NCI-H2107 treated with DMSO at 0.1 percent for 48 hours (cell line): ENCODE measurements around the gene SMIM1.
"Not testable (repeated sequence)": the region's sequence is repeated elsewhere in the genome, so short reads cannot be mapped to it uniquely, and the experiment has no call there.

Source experiments
- DNase-seq: peaks from one replicate; lab custom pipeline; 2025; ENCODE audit not compliant: unreplicated experiment; lab: John Stamatoyannopoulos, UW

The SMIM1 gene

DNA sequence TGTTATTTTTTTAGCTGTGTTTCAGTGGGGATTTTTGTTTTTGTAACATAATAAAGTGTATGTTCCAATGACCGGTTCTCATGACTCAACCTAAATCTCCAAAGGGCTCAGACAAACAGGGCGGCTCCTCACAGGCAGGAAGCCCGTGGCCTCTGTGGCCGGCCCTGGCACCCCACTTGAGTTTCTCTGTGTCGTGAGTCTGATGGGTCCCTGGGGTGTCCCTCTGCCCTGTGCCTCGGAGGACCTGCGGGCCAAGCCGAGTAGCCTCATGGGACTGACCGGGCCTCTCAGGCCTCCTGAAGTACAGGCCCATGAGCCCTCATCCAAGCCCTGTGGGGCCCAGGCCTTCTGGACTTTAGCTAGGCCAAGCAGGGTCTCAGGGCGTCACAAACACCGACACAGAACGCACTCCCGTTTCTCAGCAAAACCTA, 36.4 kb upstream of the SMIM1 start:
- no peak for DNase-seq

DNA sequence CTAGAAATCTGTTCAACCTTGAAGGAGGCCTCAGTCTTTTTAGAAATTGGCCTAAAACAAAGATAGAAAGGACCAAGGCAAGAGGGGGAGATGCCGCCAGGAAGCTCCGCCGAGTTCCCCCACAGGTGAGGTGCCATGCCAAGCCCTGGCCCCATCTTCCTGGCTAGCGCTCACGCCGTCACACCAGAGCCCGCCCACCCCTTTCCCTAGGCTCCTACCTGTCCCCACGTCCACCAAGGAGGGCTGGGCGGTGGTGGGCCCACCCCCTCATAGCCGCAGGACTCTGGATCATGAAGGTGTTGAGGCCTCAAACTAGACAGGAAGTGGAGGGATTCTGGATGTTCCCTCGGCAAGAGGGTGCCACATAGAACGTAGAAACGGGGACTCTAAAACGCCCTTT, 35.8 kb upstream of the SMIM1 start:
- DNase-seq, result no peak

DNA sequence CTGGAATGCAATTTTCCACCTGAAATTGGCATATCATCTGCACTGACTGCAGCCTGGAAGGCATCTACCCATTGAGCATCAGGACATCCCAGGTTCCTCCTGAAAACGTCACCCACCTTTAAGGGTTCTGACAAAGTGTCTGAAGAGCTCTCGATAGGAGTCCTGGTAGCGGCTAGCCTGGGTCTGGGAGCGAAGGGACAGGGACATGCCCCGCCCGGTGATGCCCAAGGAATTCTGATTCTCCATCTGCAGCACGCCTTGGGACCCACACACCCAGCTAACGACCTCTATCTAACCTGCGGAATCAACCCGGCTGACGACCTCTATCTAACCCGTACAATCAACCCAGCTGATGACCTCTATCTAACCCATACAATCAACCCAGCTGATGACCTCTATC, 33.6 kb upstream of the SMIM1 start:
- DNase-seq, result no peak

DNA sequence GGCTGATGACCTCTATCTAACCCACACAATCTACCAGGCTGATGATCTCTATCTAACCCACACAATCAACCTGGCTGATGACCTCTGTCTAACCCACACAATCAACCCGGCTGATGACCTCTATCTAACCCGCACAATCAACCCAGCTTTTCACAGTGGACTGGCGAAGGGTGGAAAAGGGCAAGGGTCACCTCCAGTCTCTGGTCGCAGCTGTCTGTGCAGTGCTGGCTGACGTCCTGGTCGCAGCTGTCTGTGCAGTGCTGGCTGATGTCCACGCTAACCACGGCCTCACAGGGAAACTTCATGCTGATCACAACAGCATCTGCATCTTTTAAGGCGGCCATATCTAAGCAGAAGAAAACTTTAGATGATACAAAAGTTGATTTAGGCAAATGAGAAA, 32.5 kb upstream of the SMIM1 start:
- DNase-seq, result no peak

DNA sequence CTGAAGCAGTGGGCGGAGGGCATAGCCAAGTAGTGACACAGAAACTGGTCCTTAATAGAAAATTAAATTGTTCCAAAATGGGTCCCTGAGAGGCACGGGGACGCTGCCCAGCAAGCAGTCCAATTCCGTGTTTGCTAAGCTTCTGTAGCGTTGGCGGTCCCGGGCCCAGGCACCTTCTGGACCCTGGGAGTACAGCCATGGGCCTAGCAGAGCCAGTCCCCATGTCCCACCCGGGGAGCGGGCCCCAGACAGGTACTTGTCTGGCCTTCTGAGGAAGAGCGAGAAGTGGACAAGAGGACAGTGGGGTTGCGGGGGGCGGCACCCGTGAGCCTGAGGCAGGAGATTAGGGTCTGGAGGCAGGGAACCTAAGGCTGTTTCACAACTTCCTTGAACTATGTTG, 31.8 kb upstream of the SMIM1 start:
- no peak for DNase-seq

DNA sequence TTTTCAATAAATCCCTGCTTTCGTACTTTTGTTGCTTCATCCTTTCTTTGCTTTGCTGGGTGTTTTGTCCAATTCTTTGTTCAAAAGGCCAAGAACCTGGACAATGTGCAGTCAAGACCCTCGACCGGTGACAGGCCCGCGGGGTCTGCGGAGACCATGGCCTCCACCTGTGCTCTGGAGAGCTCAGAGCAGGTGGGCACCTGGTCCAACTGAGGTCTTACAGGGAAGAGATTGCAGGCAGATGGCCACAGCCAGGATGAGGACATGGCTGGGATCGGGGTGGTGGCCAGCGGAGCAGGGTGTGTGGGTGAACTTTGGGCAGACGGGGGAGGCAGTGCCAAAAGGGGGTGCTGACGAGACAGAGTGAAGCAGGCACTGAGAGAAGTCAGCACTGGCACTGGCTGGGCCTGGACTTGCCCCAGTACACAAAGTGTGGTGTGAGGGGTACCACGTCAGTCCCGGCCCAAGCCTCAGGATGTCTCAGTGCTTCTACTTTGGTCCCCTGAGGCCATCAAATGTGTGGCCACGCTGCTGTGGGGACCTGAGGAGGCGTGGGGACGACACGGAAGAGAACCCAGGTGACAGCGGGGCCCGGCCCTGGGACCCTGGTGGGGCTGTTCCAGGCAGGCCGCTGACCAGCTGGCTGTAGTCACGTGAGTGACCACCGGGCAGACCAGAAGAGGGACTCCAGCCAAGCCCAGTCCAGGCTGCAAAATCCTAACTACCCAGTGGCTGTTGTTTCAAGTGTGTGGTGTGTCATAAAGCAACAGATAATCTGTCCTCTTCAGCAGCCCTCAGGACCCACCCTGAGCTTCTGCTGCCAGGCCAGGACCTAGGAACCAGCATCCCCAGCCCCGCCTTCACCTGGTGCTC, 30.7 kb upstream of the SMIM1 start:
- DNase-seq, result no peak

DNA sequence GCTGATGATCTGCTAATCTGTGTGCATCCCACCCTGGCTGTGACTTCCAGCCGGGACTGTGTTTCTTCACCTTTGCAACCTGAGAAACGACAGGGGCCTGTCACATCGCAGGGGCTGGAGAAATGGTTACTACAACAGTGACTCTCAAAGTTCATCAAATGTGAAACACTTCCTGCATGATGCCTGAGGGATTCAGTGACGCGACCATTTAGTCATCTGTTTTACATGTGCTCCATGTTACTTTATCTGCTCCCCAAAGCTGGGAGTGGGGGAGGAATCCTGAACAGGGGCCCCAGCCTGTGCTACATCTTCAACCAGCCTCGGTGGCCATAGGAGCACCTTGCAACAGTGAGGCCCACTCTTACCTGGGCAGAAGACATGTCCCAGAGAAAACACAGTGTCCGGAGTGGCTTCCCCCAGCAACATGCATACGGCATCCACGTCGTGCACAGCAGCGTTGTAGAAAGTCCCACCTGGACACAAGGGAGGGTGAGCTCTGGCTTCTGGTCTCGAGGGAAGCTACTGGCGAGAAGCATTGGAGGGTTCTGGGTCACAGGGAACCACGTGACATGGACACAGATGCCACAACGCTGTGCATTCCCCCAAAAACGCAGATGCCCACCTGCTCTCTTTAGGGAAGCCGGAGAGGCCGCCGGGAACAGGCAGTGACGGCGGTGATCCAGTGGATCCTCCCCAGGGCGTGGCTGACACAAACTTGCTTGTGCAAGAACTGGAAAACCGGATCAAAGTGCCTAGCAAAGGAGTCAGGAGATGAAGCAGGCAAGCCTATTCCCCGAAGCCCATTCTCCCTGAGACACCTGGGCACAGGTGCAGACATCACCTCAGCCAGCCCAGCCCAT, 29.9 kb upstream of the SMIM1 start:
- DNase-seq, result no peak

DNA sequence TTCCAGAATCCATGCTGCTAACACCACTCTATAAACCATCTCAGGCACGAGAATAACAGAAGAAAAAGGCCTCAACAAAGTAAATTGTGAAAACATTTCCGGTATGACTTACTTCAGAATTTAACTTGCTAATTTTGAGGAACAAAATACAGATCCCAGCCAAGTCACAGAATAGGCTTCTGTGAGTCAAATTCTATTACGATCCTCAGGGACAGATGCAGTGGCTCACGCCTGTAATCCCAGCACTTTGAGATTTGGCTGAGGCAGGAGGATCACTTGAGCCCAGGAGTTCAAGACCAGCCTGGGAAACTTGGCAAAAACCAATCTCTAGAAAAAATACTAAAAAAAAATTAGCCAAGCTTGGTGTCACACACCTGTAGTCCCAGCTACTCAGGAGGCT, 29.1 kb upstream of the SMIM1 start:
- DNase-seq, result no peak

DNA sequence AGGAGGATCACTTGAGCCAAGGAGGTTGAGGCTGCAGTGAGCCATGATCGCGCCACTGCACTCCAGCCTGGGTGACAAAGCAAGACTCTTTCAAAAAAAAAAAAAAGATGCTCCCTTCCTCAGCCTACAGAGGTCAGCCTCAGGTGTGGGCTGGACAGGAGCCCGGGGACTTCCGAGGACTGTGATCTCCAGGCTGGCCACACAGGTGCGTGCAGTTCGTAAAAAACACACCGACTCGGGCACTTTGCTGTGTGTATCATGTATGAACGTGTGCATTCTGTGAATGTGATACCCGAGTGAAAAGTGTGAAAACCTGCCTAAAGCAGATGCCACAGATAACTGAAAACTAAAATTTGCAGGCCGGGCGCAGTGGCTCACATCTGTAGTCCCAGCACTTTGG, 28.7 kb upstream of the SMIM1 start:
- DNase-seq, result no peak

DNA sequence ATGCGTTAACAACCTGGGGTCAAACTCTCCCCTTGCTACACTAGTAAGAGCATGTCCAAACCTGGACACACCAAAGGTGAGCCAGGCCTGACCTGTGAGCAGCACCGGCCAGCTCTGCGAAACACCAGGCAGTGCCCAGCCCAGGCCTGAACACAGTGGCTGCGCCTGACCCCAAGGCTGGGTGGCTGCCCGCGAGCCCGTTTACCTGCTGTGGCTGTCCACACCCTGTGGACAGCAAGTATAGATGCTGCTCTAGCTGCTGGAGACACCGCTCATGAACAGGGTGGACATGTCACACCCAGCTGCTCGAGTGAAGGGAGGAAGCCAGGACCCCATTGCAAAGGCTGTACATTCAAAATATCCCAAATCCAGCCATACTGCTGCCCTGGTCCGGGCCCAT, 27.9 kb upstream of the SMIM1 start:
- no peak for DNase-seq

DNA sequence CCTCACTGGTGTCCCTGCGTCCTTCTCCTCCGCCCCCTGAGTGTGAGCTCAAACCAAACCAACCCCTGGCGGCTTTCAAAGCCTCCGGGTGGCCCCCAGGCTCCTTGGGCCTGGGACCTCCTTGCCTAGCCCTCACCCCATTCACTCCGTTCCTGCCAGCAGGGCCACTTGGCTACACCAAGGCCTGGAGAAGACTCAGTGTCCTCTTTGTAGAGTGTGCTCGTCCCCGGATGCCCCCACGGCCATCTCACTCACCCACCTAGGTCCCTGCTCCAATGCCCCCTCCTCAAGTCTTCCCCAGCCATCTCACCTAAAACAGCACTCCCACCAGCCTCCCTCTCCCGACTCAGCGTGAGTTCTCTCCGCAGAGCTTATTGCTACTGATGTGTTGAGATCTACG, 27.5 kb upstream of the SMIM1 start:
- DNase-seq, result no peak

DNA sequence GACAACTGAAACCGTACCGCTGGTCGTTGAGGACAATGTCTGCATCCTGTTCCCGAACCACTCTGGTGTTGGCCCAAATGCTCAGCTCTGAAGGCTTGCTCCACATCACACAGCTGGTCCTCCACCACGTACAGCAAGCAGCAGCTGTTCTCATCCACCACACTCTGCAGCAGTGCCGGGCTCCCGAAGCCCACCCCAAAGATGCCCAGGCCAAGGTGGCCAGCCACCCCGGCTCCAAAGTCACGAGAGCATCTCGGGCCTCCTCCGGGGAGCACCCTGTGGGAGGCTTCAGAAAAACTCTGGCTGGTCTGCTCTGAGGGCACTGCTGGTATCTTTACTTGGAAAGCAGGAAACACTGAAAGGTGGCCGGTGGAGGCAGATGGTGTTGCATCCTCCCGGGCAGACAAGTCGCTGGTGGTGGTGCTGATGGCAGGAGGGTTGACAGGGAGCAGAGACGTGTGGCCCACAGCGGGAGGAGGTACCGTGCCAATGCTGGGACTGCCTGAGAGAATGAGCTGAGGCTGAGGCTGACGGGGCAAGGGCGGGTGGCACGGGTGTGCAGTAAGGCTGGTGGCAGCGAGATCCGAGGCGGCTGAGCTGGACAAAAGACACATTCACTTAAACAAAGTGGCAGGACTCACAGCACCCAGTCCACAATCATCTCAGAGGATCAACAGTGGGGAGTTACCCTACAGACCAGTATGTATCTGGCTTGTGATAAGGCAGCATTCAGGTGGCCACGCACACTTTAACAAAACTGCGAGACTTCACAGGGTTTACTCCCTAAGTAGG, 26.8 kb upstream of the SMIM1 start:
- no peak for DNase-seq

DNA sequence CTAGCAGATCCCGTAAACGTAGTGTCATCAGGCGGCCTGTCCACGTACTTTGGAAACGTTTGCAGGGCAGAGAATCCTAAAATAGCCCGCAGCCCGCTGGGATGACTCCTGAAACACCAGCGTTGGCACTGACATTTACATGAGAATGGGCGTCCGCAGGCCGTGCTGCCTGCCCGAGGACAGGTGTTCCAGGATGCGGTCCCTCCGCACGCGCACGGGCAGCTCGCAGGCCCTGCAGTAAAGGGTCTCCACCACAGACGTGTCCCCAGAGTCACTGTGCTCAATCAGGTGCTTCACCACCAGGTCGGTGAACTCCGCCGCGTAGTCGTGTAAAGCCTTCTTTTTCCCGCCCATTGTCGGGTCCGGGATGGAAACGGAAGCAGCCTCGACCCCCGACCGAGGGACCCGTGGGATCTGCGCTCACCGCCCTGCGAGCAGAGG, 26.1 kb upstream of the SMIM1 start:
- DNase-seq, result no peak

DNA sequence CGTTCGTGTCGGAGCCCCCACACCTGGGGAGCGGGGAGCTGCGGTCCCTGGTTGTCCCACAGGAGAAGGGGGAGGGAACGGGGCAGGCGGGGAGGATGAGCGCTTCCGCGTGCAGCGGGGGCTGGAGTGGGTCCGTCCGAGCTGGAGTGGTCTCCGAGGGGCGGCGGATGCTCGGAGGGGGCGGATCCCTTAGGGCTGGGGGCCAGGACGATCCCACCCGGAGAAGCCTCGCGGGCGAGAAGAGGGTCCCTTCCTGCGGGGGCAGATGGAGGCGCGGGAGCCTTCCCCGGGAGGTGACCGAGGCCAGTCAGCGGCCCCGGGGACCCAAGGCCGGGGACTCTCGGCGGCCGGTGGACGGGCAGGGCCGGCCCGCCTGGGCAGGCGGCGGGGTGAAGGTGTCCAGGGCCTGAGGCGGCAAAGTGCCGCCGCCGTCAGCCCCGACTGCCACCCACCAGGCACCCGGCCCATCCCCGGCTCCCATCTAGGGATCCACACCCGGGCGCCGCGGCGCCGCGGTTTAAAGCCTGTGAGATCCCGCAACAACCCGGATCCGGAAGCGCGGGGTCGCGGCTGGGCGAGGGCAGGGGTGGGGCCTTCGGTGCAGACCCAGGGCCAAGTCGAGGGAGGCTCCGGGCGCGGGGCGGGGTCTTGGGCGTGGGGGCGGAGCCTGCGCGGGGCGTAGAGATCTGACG, 25.6 kb upstream of the SMIM1 start:
- DNase-seq, result peak; percentile 4

DNA sequence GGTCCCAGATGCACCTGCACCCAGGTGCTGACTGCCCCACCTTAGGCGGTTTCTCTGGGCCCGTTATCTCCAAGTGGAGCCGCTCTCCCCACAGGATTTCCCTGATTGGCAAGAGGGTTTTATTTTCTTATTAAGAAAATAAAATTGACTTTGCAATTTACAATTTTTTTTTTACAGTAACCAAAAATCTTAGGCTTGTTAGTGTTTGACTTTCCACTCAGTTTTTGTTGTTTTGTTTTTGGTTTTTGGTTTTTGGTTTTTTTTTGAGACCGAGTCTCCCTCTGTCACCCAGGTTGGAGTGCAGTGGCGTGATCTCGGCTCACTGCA, 25.1 kb upstream of the SMIM1 start:
- no peak for DNase-seq

DNA sequence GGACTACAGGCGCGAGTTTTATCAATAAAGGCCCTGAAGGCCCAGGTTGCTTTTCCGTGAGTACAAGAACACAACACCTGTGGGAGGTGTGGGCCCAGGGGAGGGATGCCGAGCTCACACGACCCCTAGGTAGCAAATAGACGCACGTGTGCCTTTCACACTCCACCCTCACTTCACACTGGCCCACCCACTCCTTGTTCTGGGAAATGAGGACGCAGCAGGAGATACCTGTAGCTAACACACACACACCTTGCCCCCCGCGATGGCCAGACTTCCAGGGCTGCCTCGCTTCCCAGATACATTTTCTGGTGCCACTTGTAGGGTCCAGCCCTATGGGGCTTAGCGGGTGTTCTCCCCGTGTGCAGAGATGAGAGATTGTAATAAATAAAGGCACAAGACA, 24.6 kb upstream of the SMIM1 start:
- DNase-seq, result no peak

DNA sequence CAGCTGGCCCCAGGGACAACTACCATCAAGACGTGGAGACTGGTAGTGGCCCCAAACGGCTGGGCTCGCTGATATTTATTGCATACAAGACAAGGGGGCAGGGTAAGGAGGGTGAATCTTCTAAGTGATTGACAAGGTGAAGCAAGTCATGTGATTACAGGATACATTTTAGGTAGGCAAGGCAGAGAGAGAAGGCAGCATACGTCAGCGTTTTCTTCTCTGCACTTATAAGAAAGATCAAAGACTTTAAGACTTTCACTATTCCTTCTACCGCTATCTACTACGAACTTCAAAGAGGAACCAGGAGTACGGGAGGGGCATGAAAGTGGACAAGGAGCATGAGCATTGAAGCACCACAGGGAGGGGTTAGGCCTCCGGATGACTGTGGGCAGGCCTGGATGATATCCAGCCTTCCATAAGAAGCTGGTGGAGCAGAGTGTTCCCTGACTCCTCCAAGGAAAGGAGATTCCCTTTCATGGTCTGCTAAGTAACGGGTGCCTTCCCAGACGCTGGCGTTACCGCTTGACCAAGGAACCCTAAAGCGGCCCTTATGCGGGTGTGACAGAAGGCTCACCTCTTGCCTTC, 24.1 kb upstream of the SMIM1 start:
- DNase-seq, result not testable (repeated sequence)

DNA sequence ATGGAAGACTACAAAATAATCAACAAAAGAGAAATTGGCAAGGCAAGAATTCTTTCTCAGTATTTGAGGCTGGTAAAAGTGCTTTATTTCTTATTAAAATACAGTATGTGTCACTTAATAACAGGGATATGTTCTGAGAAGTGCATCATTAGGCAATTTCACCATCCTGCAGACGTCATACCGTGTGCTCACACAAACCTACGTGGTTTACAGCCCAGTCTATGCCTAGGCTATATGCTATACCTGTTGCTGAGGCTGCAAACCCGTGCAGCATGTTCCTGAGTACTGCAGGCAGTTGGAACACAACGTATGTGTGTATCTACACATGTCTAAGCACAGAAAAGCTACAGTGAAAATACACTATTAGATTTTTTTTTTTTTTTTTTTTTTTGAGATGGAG, 23.0 kb upstream of the SMIM1 start:
- no peak for DNase-seq

DNA sequence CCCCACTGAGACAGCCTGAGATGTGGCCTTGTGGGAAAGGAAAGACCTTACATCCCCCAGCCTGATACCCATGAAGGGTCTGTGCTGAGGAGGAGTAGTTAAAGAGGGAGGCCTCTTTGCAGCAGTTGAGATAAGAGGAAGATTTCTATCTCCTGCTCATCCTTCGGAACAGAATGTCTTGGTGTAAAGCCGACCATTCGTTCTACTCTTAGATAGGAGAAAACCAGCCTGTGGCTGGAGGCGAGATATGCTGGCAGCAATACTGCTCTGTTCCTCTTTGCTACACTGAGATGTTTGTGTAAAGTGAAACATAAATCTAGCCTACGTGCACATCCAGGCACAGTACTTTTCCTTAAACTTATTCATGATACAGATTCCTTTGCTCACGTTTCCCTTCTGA, 21.8 kb upstream of the SMIM1 start:
- no peak for DNase-seq

DNA sequence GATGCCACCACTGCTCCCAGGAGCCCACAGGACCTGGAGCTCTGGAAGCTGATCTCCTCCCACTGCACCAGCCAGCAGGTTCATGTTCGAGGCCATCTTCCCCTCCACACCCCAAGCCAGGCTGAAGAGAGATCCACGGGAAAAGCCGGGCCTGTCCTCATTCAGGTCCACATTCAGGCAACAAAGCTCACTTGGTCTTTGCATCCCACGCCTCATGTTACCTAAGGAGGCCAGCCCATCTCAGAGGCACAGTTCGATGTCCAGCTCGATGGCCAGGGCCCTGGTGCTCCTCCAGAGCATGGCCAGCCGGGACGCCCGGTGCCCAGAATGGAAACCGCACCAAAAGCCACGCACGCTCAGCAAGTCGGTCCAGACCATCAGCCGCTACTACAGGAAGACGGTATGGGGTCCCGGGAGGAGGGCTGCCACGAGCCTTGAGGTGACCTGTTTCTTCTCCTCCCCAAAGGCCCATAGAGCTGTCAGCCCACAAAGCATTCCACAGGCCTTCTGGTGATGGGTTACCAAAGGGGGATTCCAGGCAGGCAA, 20.1 kb upstream of the SMIM1 start, which contains the start of gene CCDC27:
CCDC27 (plus strand) TSS at position 51 of the 546 bp plus-strand sequence; CDS start at position 83, 32 bp downstream.
- DNase-seq, result no peak
